Measurements from ENCODE around the gene SGCG. TPM values are rescaled to one million over a fixed set of nuclear protein-coding genes. Genes with fewer than 3 reads are reported as not detected.

The SGCG gene
- polyA plus RNA-seq, 2 of the 4 experiments (the other 2 are of a cell fraction), result 0.09 TPM; not detected in 1

GRCh38 chr13:23325191-23325590 is 144.4 kb downstream of the SGCG start:
- no peak for ATAC-seq
- TF ChIP-seq GATA3 (IDR thresholded peaks at IDR 0.05; ENCODE audit: borderline replicate concordance) (no peak), HMGXB4 (CRISPR knock-in tag; IDR thresholded peaks at IDR 0.05; ENCODE audit: borderline replicate concordance) (no peak), REST (IDR thresholded peaks at IDR 0.05) (no peak), ATOH8 (CRISPR knock-in tag; IDR thresholded peaks at IDR 0.05; ENCODE audit: low read depth) (no peak), ZFP36 (IDR thresholded peaks at IDR 0.05; ENCODE audit: borderline replicate concordance, partially characterized antibody) (no peak), POLR2A (IDR thresholded peaks at IDR 0.05; ENCODE audit: low read length) (no peak), NFE2L2 (conservative IDR thresholded peaks at IDR 0.05; ENCODE audit: low read length) (no peak), FOSL2 (IDR thresholded peaks at IDR 0.05) (no peak), FOSL2 (CRISPR knock-in tag; IDR thresholded peaks at IDR 0.05) (no peak), POLR2AphosphoS2 (conservative IDR thresholded peaks at IDR 0.05; ENCODE audit: low read length) (no peak), FOSB (CRISPR knock-in tag; IDR thresholded peaks at IDR 0.05) (no peak), RARB (CRISPR knock-in tag; IDR thresholded peaks at IDR 0.05) (no peak), SMC3 (IDR thresholded peaks at IDR 0.05) (no peak), CBX2 (IDR thresholded peaks at IDR 0.05; ENCODE audit: borderline replicate concordance, low read depth) (no peak), BHLHE40 (IDR thresholded peaks at IDR 0.05; ENCODE audit: low read depth, low read length) (no peak), CBX8 (IDR thresholded peaks at IDR 0.05) (no peak), RNF2 (IDR thresholded peaks at IDR 0.05; ENCODE audit: borderline replicate concordance, low read depth) (no peak)
- TF ChIP-seq, protein P1, sequence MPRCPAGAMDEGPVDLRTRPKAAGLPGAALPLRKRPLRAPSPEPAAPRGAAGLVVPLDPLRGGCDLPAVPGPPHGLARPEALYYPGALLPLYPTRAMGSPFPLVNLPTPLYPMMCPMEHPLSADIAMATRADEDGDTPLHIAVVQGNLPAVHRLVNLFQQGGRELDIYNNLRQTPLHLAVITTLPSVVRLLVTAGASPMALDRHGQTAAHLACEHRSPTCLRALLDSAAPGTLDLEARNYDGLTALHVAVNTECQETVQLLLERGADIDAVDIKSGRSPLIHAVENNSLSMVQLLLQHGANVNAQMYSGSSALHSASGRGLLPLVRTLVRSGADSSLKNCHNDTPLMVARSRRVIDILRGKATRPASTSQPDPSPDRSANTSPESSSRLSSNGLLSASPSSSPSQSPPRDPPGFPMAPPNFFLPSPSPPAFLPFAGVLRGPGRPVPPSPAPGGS (IDR thresholded peaks at IDR 0.05), result no peak
- TF ChIP-seq, protein P2, sequence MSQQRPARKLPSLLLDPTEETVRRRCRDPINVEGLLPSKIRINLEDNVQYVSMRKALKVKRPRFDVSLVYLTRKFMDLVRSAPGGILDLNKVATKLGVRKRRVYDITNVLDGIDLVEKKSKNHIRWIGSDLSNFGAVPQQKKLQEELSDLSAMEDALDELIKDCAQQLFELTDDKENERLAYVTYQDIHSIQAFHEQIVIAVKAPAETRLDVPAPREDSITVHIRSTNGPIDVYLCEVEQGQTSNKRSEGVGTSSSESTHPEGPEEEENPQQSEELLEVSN (IDR thresholded peaks at IDR 0.05; ENCODE audit: borderline replicate concordance, low read depth), result no peak
- TF ChIP-seq, protein P3, sequence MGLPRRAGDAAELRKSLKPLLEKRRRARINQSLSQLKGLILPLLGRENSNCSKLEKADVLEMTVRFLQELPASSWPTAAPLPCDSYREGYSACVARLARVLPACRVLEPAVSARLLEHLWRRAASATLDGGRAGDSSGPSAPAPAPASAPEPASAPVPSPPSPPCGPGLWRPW (IDR thresholded peaks at IDR 0.05), result no peak
- TF ChIP-seq, protein P4, sequence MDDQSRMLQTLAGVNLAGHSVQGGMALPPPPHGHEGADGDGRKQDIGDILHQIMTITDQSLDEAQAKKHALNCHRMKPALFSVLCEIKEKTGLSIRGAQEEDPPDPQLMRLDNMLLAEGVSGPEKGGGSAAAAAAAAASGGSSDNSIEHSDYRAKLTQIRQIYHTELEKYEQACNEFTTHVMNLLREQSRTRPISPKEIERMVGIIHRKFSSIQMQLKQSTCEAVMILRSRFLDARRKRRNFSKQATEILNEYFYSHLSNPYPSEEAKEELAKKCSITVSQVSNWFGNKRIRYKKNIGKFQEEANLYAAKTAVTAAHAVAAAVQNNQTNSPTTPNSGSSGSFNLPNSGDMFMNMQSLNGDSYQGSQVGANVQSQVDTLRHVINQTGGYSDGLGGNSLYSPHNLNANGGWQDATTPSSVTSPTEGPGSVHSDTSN (IDR thresholded peaks at IDR 0.05), result no peak
- Histone ChIP-seq H3K4me2 (no peak overlapping the region), H3K4me1 (peaks cover 36% of the 10 kb centered on the region), H3K9me3 (no peaks in the 10 kb centered on the region), H3K27ac (no peak overlapping the region), H3K4me3 (no peak overlapping the region)
- no peak for DNase-seq (ENCODE audit: low read depth in 1 of 2, low spot score in 1 of 2)
- CTCF ChIA-PET, result interaction anchor here (0.9 kb wide), 1 partner anchor 24 kb away, joined by 3 read pairs; no protein-coding TSS in a partner anchor
- POLR2A ChIA-PET, result no interaction called here
- no peak for FAIRE-seq
- WGBS (ENCODE audit: missing lambda C conversion rate), result 87% methylated on average over 2 of the region's 2 CpGs

All from A549 (cell line).